HG03060 (cell line): Measurements from ENCODE around the gene FGD4.

Source experiments
- ATAC-seq: cut with Tn5 transposase; IDR thresholded peaks from one replicate; pipeline ENCODE4 v1.9.1; 2021; ENCODE audit warnings: low read depth, moderate number of reproducible peaks; ENCODE audit not compliant: unreplicated experiment

Gene FGD4

GRCh38 chr12:32399370-32400113 is at the start of gene FGD4:
FGD4 (plus strand) TSS chr12:32399558.
- ATAC-seq: peak; percentile 66

DNA sequence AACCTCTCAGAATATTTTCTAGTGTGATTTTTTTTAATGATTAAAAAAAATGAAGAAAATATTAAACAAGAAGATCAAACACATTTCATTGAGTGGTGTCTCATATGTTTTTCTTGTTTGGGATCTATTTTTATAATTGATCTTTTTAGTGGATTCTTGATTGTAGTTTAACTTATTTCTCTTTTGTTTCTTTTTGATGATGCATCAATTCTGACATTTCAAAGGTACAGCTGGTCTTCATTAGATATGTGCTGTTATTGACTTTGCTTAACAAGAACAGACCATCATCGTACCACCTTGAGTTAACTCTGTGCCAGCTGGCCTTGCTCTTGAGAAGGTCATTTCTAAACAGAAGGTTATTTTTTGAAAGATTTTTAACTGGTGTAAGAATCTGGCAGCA is 45.8 kb upstream of the FGD4 start:
- ATAC-seq: no peak

- no peak for ATAC-seq
These were observed 41.6 kb upstream of the FGD4 start for GRCh38 chr12:32357601-32358249.

GRCh38 chr12:32360956-32361355 is 38.4 kb upstream of the FGD4 start:
- ATAC-seq: no peak

DNA sequence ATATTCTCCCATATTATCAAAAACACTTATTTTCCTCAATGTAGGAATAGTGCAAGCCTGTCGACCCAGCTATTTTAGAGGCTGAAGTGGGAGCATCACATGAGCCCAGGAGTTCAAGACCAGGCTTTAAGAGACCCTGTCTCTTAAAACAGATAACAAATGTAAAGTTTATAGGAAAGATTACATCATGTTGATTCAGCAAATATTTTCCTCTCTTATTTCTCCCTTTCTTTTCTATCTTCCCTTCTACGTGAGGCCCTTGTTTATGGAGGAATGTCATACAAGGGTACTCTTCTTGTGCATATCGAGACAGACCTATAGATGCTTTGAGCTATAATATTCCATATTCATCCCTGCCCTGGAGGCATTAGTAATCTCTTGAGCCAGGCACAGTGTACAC is 36.5 kb upstream of the FGD4 start:
- no peak for ATAC-seq

GRCh38 chr12:32365473-32366064 is 33.8 kb upstream of the FGD4 start:
- no peak for ATAC-seq

DNA sequence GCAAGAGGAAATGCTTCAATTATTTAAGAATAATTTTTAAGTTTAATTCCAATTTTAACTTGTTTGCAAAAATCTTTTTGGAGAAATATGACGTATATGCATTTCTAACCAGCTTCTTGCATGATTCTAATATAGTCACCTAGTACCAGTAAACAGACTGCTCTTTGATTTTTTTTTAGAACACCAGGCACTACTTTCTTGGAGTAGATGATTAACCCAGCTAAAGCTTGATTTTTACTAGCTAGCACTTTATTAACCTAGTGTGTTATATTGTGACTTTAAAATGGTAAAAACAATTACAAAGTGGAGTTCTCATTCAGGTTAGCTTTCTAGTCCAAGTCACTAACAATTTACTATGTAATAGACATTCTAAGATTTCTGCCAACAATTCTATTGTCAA is 32.6 kb upstream of the FGD4 start:
- no peak for ATAC-seq

DNA sequence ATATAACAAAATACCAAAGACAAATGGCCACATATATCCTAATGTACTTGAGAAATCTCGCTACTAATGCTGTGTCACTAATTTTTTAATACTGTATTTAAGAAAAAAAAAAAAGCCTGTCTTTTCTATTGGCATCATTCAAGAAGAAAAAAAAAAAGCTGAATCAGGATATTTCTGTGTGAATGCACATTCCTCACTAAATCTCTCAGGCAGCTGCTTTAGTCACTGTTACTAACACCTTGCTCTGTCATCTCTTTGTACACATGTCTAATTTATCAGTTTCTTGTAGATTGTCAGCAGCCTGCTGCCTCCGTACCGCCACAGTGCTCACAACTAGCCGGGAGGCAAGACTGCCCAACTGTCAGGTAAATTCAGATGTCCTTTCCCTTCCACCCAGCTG is 32.0 kb upstream of the FGD4 start:
- ATAC-seq: no peak

- no peak for ATAC-seq
These were observed 30.2 kb upstream of the FGD4 start for GRCh38 chr12:32369202-32369601.

DNA sequence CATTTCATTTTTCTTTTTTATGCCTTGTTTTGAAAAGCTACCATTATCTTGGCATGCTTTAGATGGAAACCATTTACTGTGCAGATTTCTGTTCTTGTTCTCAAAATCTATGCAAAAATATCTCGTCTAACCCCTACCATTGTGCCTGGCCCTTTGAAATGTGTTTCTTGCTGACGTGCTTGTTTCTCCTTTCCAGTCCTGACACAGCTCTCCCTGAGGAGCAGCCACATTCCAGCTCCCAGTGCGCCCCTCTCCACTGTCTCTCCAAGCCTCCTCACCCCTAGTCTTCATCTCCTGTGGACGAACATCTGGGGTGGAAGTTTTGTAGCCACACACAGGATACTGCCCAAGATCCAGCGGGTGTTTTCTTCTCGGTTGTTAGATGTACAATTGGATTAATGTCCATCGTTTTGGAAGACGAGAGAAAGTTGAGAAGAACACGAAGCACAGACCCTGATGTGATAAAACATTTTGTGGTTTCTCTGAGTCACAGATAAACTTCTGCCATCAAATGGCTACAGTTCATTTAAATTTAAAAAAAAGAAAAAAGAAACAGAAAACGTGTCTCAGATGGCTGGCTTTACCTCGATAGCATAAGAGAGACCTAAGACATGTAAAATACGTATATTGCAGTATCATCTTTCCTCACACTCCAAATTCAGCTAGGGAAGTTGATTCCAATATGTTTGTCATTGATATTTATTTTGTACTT is 21.9 kb upstream of the FGD4 start:
- no peak for ATAC-seq

GRCh38 chr12:32379213-32379612 is 20.1 kb upstream of the FGD4 start:
- no peak for ATAC-seq

GRCh38 chr12:32379667-32380066 is 19.7 kb upstream of the FGD4 start:
- ATAC-seq: no peak

DNA sequence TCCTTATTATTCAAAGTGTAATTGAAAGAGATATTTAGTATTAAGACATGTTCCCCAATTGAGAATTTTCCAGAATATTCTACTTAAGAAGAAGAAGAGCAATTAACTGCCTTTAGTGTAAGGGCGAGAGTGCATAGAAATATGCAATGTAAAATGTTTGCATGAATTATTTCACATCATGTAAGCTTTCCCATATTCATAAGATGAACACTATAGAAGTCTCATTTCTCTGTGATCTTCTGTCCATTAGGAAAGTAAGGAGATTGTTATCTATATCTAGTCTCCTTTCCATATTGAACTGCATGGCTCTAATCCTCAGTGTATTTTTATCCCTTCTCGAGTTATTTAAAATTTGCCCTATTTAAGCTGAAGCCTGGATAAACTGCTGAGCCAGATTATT is 17.1 kb upstream of the FGD4 start:
- ATAC-seq: no peak

GRCh38 chr12:32390572-32391219 is 8.7 kb upstream of the FGD4 start:
- no peak for ATAC-seq

DNA sequence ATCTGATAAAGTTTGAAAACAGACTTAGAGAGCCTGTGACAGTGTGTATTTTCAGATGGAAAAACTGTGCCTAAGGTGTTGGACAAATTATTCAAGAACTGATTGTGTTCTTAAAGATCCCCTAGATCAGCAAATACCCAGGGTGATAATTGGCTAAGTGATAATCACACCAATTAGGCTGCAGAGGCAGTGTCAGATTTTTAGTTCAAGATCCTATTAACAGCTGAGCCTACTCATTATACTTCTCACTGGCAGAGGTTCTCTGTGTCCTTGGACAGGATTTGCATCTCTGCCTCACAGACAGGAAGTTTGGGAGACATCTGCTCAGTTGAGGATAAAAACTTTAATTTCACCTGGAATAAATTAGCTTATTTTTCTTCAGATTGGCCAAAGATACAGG is 4.3 kb upstream of the FGD4 start:
- ATAC-seq: no peak

DNA sequence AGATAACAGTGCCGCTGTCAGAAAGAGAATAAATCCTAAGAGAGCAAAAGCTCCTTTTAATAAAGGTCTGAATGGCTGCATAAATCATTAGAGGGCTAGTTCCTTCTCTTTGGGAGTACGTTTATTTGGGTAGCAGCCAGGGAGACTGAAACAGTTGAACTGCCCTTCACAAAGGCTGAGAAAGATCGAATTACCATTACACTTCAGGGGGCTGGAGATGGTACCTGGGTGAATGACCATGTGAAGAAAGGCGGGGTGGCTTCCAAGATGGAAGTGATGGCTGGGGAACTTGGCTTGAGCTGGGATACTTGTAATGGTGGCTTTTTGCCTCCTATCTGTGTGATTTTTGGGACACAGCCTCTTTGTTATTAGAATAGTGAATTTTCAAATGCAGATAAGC is 1.7 kb upstream of the FGD4 start:
- ATAC-seq: no peak

DNA sequence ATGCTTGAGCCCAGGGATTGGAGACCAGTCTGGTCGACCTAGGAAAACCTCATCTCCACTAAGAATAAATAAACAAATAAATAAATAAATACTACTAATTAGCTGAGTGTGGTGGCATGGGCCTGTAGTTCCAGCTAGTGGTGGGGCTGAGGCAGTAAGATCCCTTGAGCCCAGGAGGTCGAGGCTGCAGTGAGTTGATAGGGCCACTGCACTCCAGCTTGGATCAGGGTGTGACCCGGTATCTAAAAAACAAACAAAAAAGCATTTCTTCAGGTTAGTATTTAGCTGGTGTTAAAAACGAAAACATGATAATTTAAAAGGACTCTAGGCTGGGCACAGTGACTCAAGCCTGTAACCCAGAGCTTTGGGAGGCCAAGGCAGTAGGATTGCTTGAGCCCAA is 1.2 kb upstream of the FGD4 start:
- ATAC-seq: no peak

- no peak for ATAC-seq
These were observed 465 bp upstream of the FGD4 start for GRCh38 chr12:32398816-32399369.

- no peak for ATAC-seq
These were observed 835 bp downstream of the FGD4 start for GRCh38 chr12:32400114-32400672.

DNA sequence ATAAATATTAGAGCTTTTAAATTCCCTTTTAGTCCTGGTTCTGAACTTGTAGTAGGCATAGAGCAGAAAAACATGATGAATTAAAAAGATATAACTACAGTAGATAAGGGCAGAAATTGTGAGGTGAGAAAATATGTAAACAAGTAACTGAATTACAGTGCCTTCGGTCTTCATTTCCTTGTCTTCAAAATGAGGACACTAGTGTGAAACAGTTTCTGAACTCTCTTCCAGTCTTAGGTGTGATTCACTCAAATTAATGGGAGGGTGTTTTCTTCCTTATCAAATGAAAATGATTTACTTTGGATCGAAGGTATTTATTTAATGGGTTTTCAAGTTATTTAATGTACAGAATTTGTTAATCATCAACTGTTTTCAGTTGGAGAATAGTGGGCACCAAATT is 1.5 kb downstream of the FGD4 start:
- no peak for ATAC-seq
